K562 (cell line): ENCODE measurements around the gene YIPF1. TPM values are rescaled to one million over a fixed set of nuclear protein-coding genes. Genes with fewer than 3 reads are reported as not detected.
A peak's percentile ranks its signal among the peaks of the same experiment; 100 is the strongest.

Source experiments
- ATAC-seq: fragments of 200-7000 bp; cut with Tn5 transposase; 3 replicates; pipeline ENCODE4 v1.9.1; 2020; ENCODE audit warnings: moderate library complexity
- BruUV-seq: library from RNA; stranded (reverse); fragments of 400-500 nt; replicated peaks from 2 replicates; lab custom pipeline; 2021; lab: Mats Ljungman, UMichigan
- CTCF ChIA-PET: fragments of 300-600 bp; formaldehyde crosslinking; extraction: SDS; loops from one replicate; lab custom pipeline; 2021; ENCODE audit warnings: low intra/inter-chr PET ratio; lab: Yijun Ruan, JAX
- POLR2A ChIA-PET: fragments of 300-600, 350-650 bp; sonication (Branson Sonifier 250); formaldehyde crosslinking; extraction: SDS; loops from one replicate; lab custom pipeline; 2021; ENCODE audit warnings: antibody characterized with exemption, inconsistent platforms; lab: Yijun Ruan, JAX
- DNase-seq, 4 experiments: peaks; one replicate each; pipeline versions ENCODE4 v3.0.0 to v3.0.0-alpha.2; 2011 to 2018; ENCODE audit warnings: low spot score in 3 of 4, mixed read lengths in 3 of 4; ENCODE audit errors: extremely low read depth in 1 of 4
- FAIRE-seq: peaks from 2 replicates; lab custom pipeline; 2011; peaks lifted over from hg19 to GRCh38; lab: Jason Lieb, UNC
- H2AFZ ChIP-seq: 2 replicates; pipeline ENCODE4 v1.6.0; 2011; ENCODE audit warnings: low read depth, low read length, control low read depth, inconsistent platforms
- H3K27ac ChIP-seq: fragments of 200-600 bp; 3 replicates; pipeline ENCODE4 v1.8.0; 2011; ENCODE audit warnings: low read depth, mild to moderate bottlenecking, control low read depth, inconsistent platforms, low read length, moderate library complexity, mixed read lengths; ENCODE audit errors: extremely low read depth
- H3K27me3 ChIP-seq, 2 experiments: fragments of 300-600 bp in 1 of 2; 2 replicates in 1 of 2; 3 replicates in 1 of 2; pipeline versions ENCODE4 v1.6.0 to v1.8.0; 2011; ENCODE audit warnings: inconsistent platforms in 2 of 2, low read length in 2 of 2, mild to moderate bottlenecking in 1 of 2, mixed read lengths in 1 of 2, moderate library complexity in 1 of 2; ENCODE audit not compliant: control insufficient read depth in 2 of 2, insufficient read depth in 2 of 2
- H3K36me3 ChIP-seq: fragments of 300-600 bp; 3 replicates; pipeline ENCODE4 v1.8.0; 2011; ENCODE audit warnings: mild to moderate bottlenecking, low read length, inconsistent platforms; ENCODE audit not compliant: control insufficient read depth, insufficient read depth
- H3K4me1 ChIP-seq, 2 experiments: fragments of 200-600 bp in 1 of 2; replicated peaks in 1 of 2; 2 replicates in 1 of 2; 3 replicates in 1 of 2; pipeline versions ENCODE4 v1.5.1 to v1.8.0; 2011; ENCODE audit warnings: inconsistent platforms in 2 of 2, low read length in 2 of 2, mild to moderate bottlenecking in 1 of 2, mixed read lengths in 1 of 2, moderate library complexity in 1 of 2; ENCODE audit not compliant: control insufficient read depth in 2 of 2, insufficient read depth in 2 of 2
- H3K4me2 ChIP-seq: 2 replicates; pipeline ENCODE4 v1.6.1; 2011; ENCODE audit warnings: low read length, control low read depth, inconsistent platforms, mixed read lengths; ENCODE audit not compliant: insufficient read depth
- H3K4me3 ChIP-seq: fragments of 200-600 bp; sonication (generic), shearing (Covaris generic); 2 replicates; pipeline ENCODE4 v1.5.1; 2016; ENCODE audit warnings: control low read depth, inconsistent platforms
- H3K79me2 ChIP-seq: fragments of 200-600 bp; 3 replicates; pipeline ENCODE4 v1.8.0; 2011; ENCODE audit warnings: low read length, inconsistent platforms; ENCODE audit not compliant: control insufficient read depth, insufficient read depth
- H3K9ac ChIP-seq, 2 experiments: 2 replicates each; pipeline versions ENCODE4 v1.6.0 to v1.6.1; 2011; ENCODE audit warnings: low read depth in 2 of 2, low read length in 2 of 2, control low read depth in 1 of 2, inconsistent platforms in 1 of 2, mild to moderate bottlenecking in 1 of 2, mixed read lengths in 1 of 2; ENCODE audit not compliant: insufficient read depth in 1 of 2
- H3K9me1 ChIP-seq: one replicate; pipeline ENCODE4 v1.6.0; 2011; ENCODE audit warnings: inconsistent platforms, mild to moderate bottlenecking, low read length, moderate library complexity; ENCODE audit not compliant: control insufficient read depth, insufficient read depth
- H3K9me3 ChIP-seq: replicated peaks from 2 replicates; pipeline ENCODE4 v1.5.1; 2011; ENCODE audit warnings: low read depth, low read length, inconsistent platforms; ENCODE audit not compliant: control insufficient read depth, insufficient read depth
- H4K20me1 ChIP-seq: replicated peaks from 2 replicates; pipeline ENCODE4 v1.6.1; 2011; ENCODE audit warnings: low read length, inconsistent platforms, mixed read lengths; ENCODE audit not compliant: control insufficient read depth, insufficient read depth
- CREB1 ChIP-seq, 2 experiments: sonication (generic) in 1 of 2; formaldehyde crosslinking in 1 of 2; IDR thresholded peaks; 2 replicates each; pipeline versions ENCODE4 v1.6.1 to v1.8.0; 2012 to 2022; ENCODE audit warnings: inconsistent platforms in 1 of 2, mild to moderate bottlenecking in 1 of 2, missing genetic modification reagents in 1 of 2, moderate library complexity in 1 of 2
- HNRNPH1 ChIP-seq: fragments of 200-400 bp; formaldehyde crosslinking; optimal IDR thresholded peaks from 2 replicates; pipeline ENCODE3; 2017; ENCODE audit warnings: low read depth, mild to moderate bottlenecking, low read length, moderate library complexity
- MECOM ChIP-seq: fragments of 250-450 bp; sonication (Bioruptor Pico); IDR thresholded peaks from 2 replicates; pipeline ENCODE4 v1.8.0; 2022; ENCODE audit warnings: inconsistent platforms
- MIER1 ChIP-seq: fragments of 450-650 bp; IDR thresholded peaks from 2 replicates; pipeline ENCODE4 v1.6.1; 2016; ENCODE audit warnings: antibody characterized with exemption, mild to moderate bottlenecking, low read depth
- NONO ChIP-seq, 2 experiments: fragments of 200-400 bp in 1 of 2; fragments of 450-650 bp in 1 of 2; formaldehyde crosslinking in 1 of 2; IDR thresholded peaks; 2 replicates each; pipeline ENCODE4 v1.6.1; 2017; ENCODE audit warnings: low read depth in 2 of 2, mild to moderate bottlenecking in 2 of 2, moderate library complexity in 2 of 2, low read length in 1 of 2
- PCBP1 ChIP-seq: fragments of 200-400 bp; formaldehyde crosslinking; IDR thresholded peaks from 2 replicates; pipeline ENCODE4 v1.6.1; 2018; ENCODE audit warnings: mild to moderate bottlenecking, low read depth, low read length; ENCODE audit not compliant: poor library complexity, severe bottlenecking
- RCOR1 ChIP-seq, 2 experiments: IDR thresholded peaks; 2 replicates each; pipeline ENCODE4 v1.6.1; 2012; ENCODE audit warnings: low read depth in 2 of 2, low read length in 2 of 2, borderline replicate concordance in 1 of 2, improper control_type of control experiment in 1 of 2
- TEAD1 ChIP-seq, 2 experiments: fragments of 450-650 bp in 1 of 2; sonication (generic) in 1 of 2; formaldehyde crosslinking; IDR thresholded peaks; 2 replicates each; pipeline versions ENCODE4 v1.4.0 to v1.8.0; 2020 to 2022; ENCODE audit warnings: mild to moderate bottlenecking in 2 of 2, missing genetic modification reagents in 1 of 2
- YY1 ChIP-seq, 3 experiments: IDR thresholded peaks; 2 replicates each; pipeline ENCODE4 v1.6.1; 2011; ENCODE audit warnings: low read length in 2 of 3, mild to moderate bottlenecking in 2 of 3, moderate library complexity in 2 of 3, borderline replicate concordance in 1 of 3, control low read depth in 1 of 3, low read depth in 1 of 3; ENCODE audit not compliant: insufficient read depth in 3 of 3, insufficient replicate concordance in 2 of 3, control insufficient read depth in 1 of 3, insufficient read length in 1 of 3; ENCODE audit errors: extremely low read depth in 1 of 3
- ZNF165 ChIP-seq: fragments of 250-450 bp; sonication (Bioruptor Pico); IDR thresholded peaks from 2 replicates; pipeline ENCODE4 v1.4.0; 2020; ENCODE audit warnings: borderline replicate concordance
- in situ Hi-C: fragments of 300-500 bp; cut with MboI; formaldehyde crosslinking; loops from 4 replicates; pipeline ENCODE4 v1.15.0; 2018; ENCODE audit warnings: inconsistent platforms, mixed read lengths
- intact Hi-C: fragments of 100-400 bp; cut with micrococcal nuclease; formaldehyde crosslinking; loops from 2 replicates; pipeline ENCODE4 v1.14.2; 2022
- polyA plus RNA-seq, 8 experiments: library from polyadenylated mRNA; depleted of rRNA in 4 of 8; stranded (reverse) in 5 of 8; unstranded in 3 of 8; fragments of >200 nt; fragmentation: Nextera tagmentation in 2 of 8; fragmentation: Illumina TruSeq in 1 of 8; extraction: Ambion mirVana in 2 of 8; extraction: Trizol in 1 of 8; gene quantifications; 2 replicates each; pipeline versions ENCODE4 v1.2.1 to v1.2.3, GENCODE V29; 2011 to 2014; ENCODE audit warnings: inconsistent platforms in 1 of 8, missing spikeins in 1 of 8
- total RNA-seq, 7 experiments: library from RNA; depleted of rRNA in 6 of 7; stranded (reverse); fragments of >200 nt in 6 of 7; fragmentation: Illumina TruSeq in 2 of 7; extraction: Trizol in 2 of 7; gene quantifications; 2 replicates each; pipeline versions ENCODE4 v1.2.1 to v1.2.3, GENCODE V29; 2011 to 2021; ENCODE audit warnings: low replicate concordance in 1 of 7
- TF ChIP-seq, protein P1 (sequence below), 3 experiments: fragments of 200-800 bp in 1 of 3; fragments of 250-450 bp in 1 of 3; fragments of 450-650 bp in 1 of 3; sonication (Bioruptor Pico) in 1 of 3; sonication (Bioruptor generic) in 1 of 3; formaldehyde crosslinking in 1 of 3; IDR thresholded peaks; 2 replicates each; pipeline versions ENCODE4 v1.6.1 to v1.8.0; 2016 to 2022; ENCODE audit warnings: mild to moderate bottlenecking in 2 of 3, missing genetic modification characterization in 2 of 3, missing compliant biosample characterization in 1 of 3, moderate library complexity in 1 of 3

Gene YIPF1
- total and polyA plus RNA-seq, 9 of the 15 experiments (the other 6 are each of a cell fraction or from before 2014, with no cell fraction given) = 11.5 to 37.5 (median 19.2) TPM

DNA sequence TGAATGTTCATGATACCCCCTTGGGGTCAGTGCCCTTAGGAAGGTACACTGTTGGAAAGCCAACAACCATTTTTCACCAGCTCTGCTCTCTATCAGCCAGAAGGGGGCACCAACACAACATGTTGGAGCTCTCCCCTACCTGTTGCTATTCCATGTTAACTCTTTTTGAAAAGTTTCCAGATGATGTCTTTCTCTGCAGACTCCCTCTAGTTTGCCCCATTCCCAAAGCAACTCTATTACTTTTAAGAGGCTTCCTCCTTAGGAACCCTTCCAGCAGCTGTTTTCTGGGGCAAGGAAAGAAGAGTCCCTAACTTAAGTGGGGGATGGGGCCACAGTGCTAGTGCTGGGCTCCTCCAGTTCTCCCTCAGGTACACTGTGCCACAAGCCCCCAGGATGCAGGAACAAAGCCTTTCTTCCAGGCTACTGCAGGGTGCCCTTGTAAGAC, 28.6 kb downstream of the YIPF1 start:
- no peak overlapping the region for H3K9ac ChIP-seq
- no peak overlapping the region for H3K27ac ChIP-seq
- CTCF ChIA-PET = interaction anchor here (0.7 to 2.1 kb wide), 6 partner anchors 88 to 950 kb away, joined by 3 to 18 read pairs (median 4); no protein-coding TSS in a partner anchor
- TF ChIP-seq NONO (IDR thresholded peaks at IDR 0.05; ENCODE audit: low read depth in 2 of 2, low read length in 1 of 2) (no peak), CREB1 (IDR thresholded peaks at IDR 0.05) (no peak), CREB1 (CRISPR knock-in tag; IDR thresholded peaks at IDR 0.05) (no peak), RCOR1 (IDR thresholded peaks at IDR 0.05; ENCODE audit: borderline replicate concordance in 1 of 2, low read depth in 2 of 2, low read length in 2 of 2) (no peak), MECOM (no peak), HNRNPH1 (no peak), MIER1 (no peak), YY1 (IDR thresholded peaks at IDR 0.05; ENCODE audit: borderline replicate concordance in 1 of 3, control insufficient read depth in 1 of 3, extremely low read depth in 1 of 3, insufficient read depth in 3 of 3, insufficient read length in 1 of 3, insufficient replicate concordance in 2 of 3, low read depth in 1 of 3, low read length in 2 of 3) (peak in 1 of 3 experiments; percentile 16), ZNF165 (CRISPR knock-in tag) (no peak), TEAD1 (CRISPR knock-in tag; IDR thresholded peaks at IDR 0.05) (0 out of 4 replicates have a peak, but pooled peaks of 1 of the 2 experiments have one; percentile 9), PCBP1 (no peak)
- TF ChIP-seq, protein P1, sequence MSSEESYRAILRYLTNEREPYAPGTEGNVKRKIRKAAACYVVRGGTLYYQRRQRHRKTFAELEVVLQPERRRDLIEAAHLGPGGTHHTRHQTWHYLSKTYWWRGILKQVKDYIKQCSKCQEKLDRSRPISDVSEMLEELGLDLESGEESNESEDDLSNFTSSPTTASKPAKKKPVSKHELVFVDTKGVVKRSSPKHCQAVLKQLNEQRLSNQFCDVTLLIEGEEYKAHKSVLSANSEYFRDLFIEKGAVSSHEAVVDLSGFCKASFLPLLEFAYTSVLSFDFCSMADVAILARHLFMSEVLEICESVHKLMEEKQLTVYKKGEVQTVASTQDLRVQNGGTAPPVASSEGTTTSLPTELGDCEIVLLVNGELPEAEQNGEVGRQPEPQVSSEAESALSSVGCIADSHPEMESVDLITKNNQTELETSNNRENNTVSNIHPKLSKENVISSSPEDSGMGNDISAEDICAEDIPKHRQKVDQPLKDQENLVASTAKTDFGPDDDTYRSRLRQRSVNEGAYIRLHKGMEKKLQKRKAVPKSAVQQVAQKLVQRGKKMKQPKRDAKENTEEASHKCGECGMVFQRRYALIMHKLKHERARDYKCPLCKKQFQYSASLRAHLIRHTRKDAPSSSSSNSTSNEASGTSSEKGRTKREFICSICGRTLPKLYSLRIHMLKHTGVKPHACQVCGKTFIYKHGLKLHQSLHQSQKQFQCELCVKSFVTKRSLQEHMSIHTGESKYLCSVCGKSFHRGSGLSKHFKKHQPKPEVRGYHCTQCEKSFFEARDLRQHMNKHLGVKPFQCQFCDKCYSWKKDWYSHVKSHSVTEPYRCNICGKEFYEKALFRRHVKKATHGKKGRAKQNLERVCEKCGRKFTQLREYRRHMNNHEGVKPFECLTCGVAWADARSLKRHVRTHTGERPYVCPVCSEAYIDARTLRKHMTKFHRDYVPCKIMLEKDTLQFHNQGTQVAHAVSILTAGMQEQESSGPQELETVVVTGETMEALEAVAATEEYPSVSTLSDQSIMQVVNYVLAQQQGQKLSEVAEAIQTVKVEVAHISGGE (CRISPR knock-in tag; IDR thresholded peaks at IDR 0.05) = no peak

More for the DNA sequence above, 28.6 kb downstream of the YIPF1 start:
- intact Hi-C loops = loop anchor here (1.0 to 5.0 kb wide), 5 partner anchors 88 to 950 kb away; partner anchors contain the start of genes TCEANC2 and TMEM59
- ATAC-seq (peak; percentile 97), FAIRE-seq (peak; percentile 96), DNase-seq (peak; percentile 70 to 82 (median 80))
- H3K4me2 ChIP-seq = no peak overlapping the region
- POLR2A ChIA-PET = interaction anchor here (0.6 to 2.5 kb wide), 9 partner anchors 9 to 218 kb away, joined by 3 to 14 read pairs (median 3); no protein-coding TSS in a partner anchor
- no peak overlapping the region for H3K4me3 ChIP-seq
- in situ Hi-C loops = loop anchor here (10.0 kb wide), 1 partner anchor 224 kb away; no protein-coding TSS in a partner anchor
- no peaks in the 10 kb centered on the region for H3K9me3 ChIP-seq
- H3K4me1 ChIP-seq = no peaks in the 10 kb centered on the region
- H3K36me3 ChIP-seq = peaks cover 4% of the 10 kb centered on the region; the same call in 1 of the 3 replicates
- no peaks in the 10 kb centered on the region for H3K79me2 ChIP-seq
- 0 out of 2 replicates have a peak, but pooled peaks cover 4% of the 10 kb centered on the region for H4K20me1 ChIP-seq
- H3K27me3 ChIP-seq = no peaks in the 10 kb centered on the region
- no TSS peak for BruUV-seq
- no peak overlapping the region for H2AFZ ChIP-seq
- H3K9me1 ChIP-seq = no peaks in the 10 kb centered on the region
